Measurements from ENCODE around the gene ZNF516. TPM values are rescaled to one million over a fixed set of nuclear protein-coding genes. Genes with fewer than 3 reads are reported as not detected.
A peak's percentile ranks its signal among the peaks of the same experiment; 100 is the strongest.

The ZNF516 gene
- total and polyA plus RNA-seq, 2 of the 13 experiments (the other 11 are each of a cell fraction or from before 2014, with no cell fraction given) = 16.6 to 18.7 TPM

GRCh38 chr18:76529433-76529811, 34.4 kb upstream of the ZNF516 start (continued):
- TF ChIP-seq ZNF687 (CRISPR knock-in tag; IDR thresholded peaks at IDR 0.05) = 0 out of 2 replicates have a peak, but pooled peaks have one; percentile 6
- TF ChIP-seq ZNF251 (CRISPR knock-in tag; IDR thresholded peaks at IDR 0.05) = no peak
- TF ChIP-seq ZNF382 (CRISPR knock-in tag; IDR thresholded peaks at IDR 0.05; ENCODE audit: borderline replicate concordance) = no peak
- no peak for TF ChIP-seq ZIK1 (CRISPR knock-in tag; IDR thresholded peaks at IDR 0.05; ENCODE audit: borderline replicate concordance, low read depth)
- TF ChIP-seq GMEB1 (CRISPR knock-in tag; IDR thresholded peaks at IDR 0.05; ENCODE audit: borderline replicate concordance) = no peak
- TF ChIP-seq ZNF660 (CRISPR knock-in tag; IDR thresholded peaks at IDR 0.05; ENCODE audit: borderline replicate concordance, low read depth) = no peak
- no peak for TF ChIP-seq ZNF460 (CRISPR knock-in tag; IDR thresholded peaks at IDR 0.05; ENCODE audit: borderline replicate concordance)
- TF ChIP-seq ZFP90 (CRISPR knock-in tag; IDR thresholded peaks at IDR 0.05; ENCODE audit: borderline replicate concordance) = 0 out of 2 replicates have a peak, but pooled peaks have one; percentile 1
- peak; percentile 61; the same call in 1 of the 2 replicates for TF ChIP-seq PATZ1 (CRISPR knock-in tag; IDR thresholded peaks at IDR 0.05)
- no peak for TF ChIP-seq ZNF619 (CRISPR knock-in tag; IDR thresholded peaks at IDR 0.05)
- 0 out of 2 replicates have a peak, but pooled peaks have one; percentile 19 for TF ChIP-seq ZNF33A (CRISPR knock-in tag; IDR thresholded peaks at IDR 0.05; ENCODE audit: borderline replicate concordance)
- TF ChIP-seq KLF12 (CRISPR knock-in tag; IDR thresholded peaks at IDR 0.05; ENCODE audit: borderline replicate concordance) = no peak
- TF ChIP-seq ZBTB14 (CRISPR knock-in tag; IDR thresholded peaks at IDR 0.05) = no peak
- TF ChIP-seq PAXIP1 (CRISPR knock-in tag; conservative IDR thresholded peaks at IDR 0.05) = peak; percentile 52; the same call in 1 of the 2 replicates
- TF ChIP-seq SMARCC2 (IDR thresholded peaks at IDR 0.05) = no peak
- TF ChIP-seq GZF1 (CRISPR knock-in tag; IDR thresholded peaks at IDR 0.05) = no peak
- TF ChIP-seq MED1 (CRISPR knock-in tag; IDR thresholded peaks at IDR 0.05) = no peak
